Stimulated activated CD4-positive, alpha-beta T cell treated with anti-CD3 and anti-CD28 coated beads, Interleukin-1b, Interleukin-23, amount 100 ng/mL, for 1 hour (primary cell): ENCODE measurements around the gene RNASEL.

ENCODE experiments used
- DNase-seq, 2 donors: peaks; one replicate each; pipeline ENCODE4 v3.0.0-alpha.2; 2020; ENCODE audit warnings: low read depth in 2 of 2

RNASEL gene

GRCh38 chr1:182621906-182622305, 32.9 kb upstream of the RNASEL start:
- DNase-seq, result no peak

- DNase-seq, result no peak
Observed at GRCh38 chr1:182620924-182621585, 32.0 kb upstream of the RNASEL start.

GRCh38 chr1:182617734-182618351, 28.8 kb upstream of the RNASEL start:
- DNase-seq, result no peak

- no peak for DNase-seq
Observed at GRCh38 chr1:182617014-182617429, 28.0 kb upstream of the RNASEL start.

- DNase-seq, result peak; percentile 46 to 67
Observed at GRCh38 chr1:182616130-182617013, 27.3 kb upstream of the RNASEL start.

- no peak for DNase-seq
Observed at GRCh38 chr1:182615468-182616129, 26.5 kb upstream of the RNASEL start.

- peak in 1 of 2 donors; percentile 44 for DNase-seq
Observed at GRCh38 chr1:182614796-182615454, 25.9 kb upstream of the RNASEL start.

GRCh38 chr1:182611787-182612186, 22.7 kb upstream of the RNASEL start:
- DNase-seq, result no peak

GRCh38 chr1:182611326-182611725, 22.3 kb upstream of the RNASEL start:
- no peak for DNase-seq

- no peak for DNase-seq
Observed at GRCh38 chr1:182610606-182611194, 21.6 kb upstream of the RNASEL start.

- DNase-seq, result no peak
Observed at GRCh38 chr1:182608845-182609610, 20.0 kb upstream of the RNASEL start.

- DNase-seq, result no peak
Observed at GRCh38 chr1:182608236-182608635, 19.2 kb upstream of the RNASEL start.

GRCh38 chr1:182607566-182607965, 18.5 kb upstream of the RNASEL start:
- DNase-seq, result no peak

- DNase-seq, result peak; percentile 79 to 89
Observed at GRCh38 chr1:182604175-182605164, 15.4 kb upstream of the RNASEL start, which contains the start of gene RGS16. Gene RGS16 (minus strand): TSS chr1:182604389. CDS start chr1:182604259, 130 bp downstream.

- DNase-seq, result no peak
Observed at GRCh38 chr1:182603646-182604174, 14.7 kb upstream of the RNASEL start.

- DNase-seq, result no peak
Observed at GRCh38 chr1:182602935-182603645, 14.0 kb upstream of the RNASEL start.

- no peak for DNase-seq
Observed at GRCh38 chr1:182601913-182602312, 12.9 kb upstream of the RNASEL start.

GRCh38 chr1:182601416-182601786, 12.3 kb upstream of the RNASEL start:
- no peak for DNase-seq
